ENCODE data around the gene ZSWIM2.
A peak's percentile ranks its signal among the peaks of the same experiment; 100 is the strongest.
"Not testable (repeated sequence)": the region's sequence is repeated elsewhere in the genome, so short reads cannot be mapped to it uniquely, and the experiment has no call there.

The ZSWIM2 gene

GRCh38 chr2:186842373-186842772 is 6.6 kb downstream of the ZSWIM2 start:
- TF ChIP-seq CTCF (conservative IDR thresholded peaks at IDR 0.05; ENCODE audit: low read depth, low read length) = no peak
- no peak for DNase-seq (ENCODE audit: low read depth)
- no peak overlapping the region for H3K4me3 ChIP-seq (ENCODE audit: low read depth, low read length)

- no peak overlapping the region for H3K4me3 ChIP-seq (ENCODE audit: low read depth, low read length)
- peak; percentile 79 for DNase-seq (ENCODE audit: low read depth)
- TF ChIP-seq CTCF (conservative IDR thresholded peaks at IDR 0.05; ENCODE audit: low read depth, low read length) = no peak
These were observed 7.0 kb downstream of the ZSWIM2 start for GRCh38 chr2:186841940-186842339.

GRCh38 chr2:186835628-186836027 is 13.3 kb downstream of the ZSWIM2 start:
- TF ChIP-seq CTCF (conservative IDR thresholded peaks at IDR 0.05; ENCODE audit: low read depth, low read length) = no peak
- no peak for DNase-seq (ENCODE audit: low read depth)
- no peak overlapping the region for H3K4me3 ChIP-seq (ENCODE audit: low read depth, low read length)

- no peak for DNase-seq (ENCODE audit: low read depth)
- no peak overlapping the region for H3K4me3 ChIP-seq (ENCODE audit: low read depth, low read length)
- no peak for TF ChIP-seq CTCF (conservative IDR thresholded peaks at IDR 0.05; ENCODE audit: low read depth, low read length)
These were observed 21.0 kb downstream of the ZSWIM2 start for GRCh38 chr2:186827862-186828492.

GRCh38 chr2:186827411-186827810 is 21.6 kb downstream of the ZSWIM2 start:
- peak; percentile 34 for DNase-seq (ENCODE audit: low read depth)
- H3K4me3 ChIP-seq (ENCODE audit: low read depth, low read length) = no peak overlapping the region
- TF ChIP-seq CTCF (conservative IDR thresholded peaks at IDR 0.05; ENCODE audit: low read depth, low read length) = no peak

- DNase-seq (ENCODE audit: low read depth) = no peak
- TF ChIP-seq CTCF (conservative IDR thresholded peaks at IDR 0.05; ENCODE audit: low read depth, low read length) = no peak
- no peak overlapping the region for H3K4me3 ChIP-seq (ENCODE audit: low read depth, low read length)
These were observed 26.6 kb downstream of the ZSWIM2 start for GRCh38 chr2:186822323-186822722.

GRCh38 chr2:186820303-186820702 is 28.7 kb downstream of the ZSWIM2 start:
- no peak overlapping the region for H3K4me3 ChIP-seq (ENCODE audit: low read depth, low read length)
- TF ChIP-seq CTCF (conservative IDR thresholded peaks at IDR 0.05; ENCODE audit: low read depth, low read length) = no peak
- no peak for DNase-seq (ENCODE audit: low read depth)

- H3K4me3 ChIP-seq (ENCODE audit: low read depth, low read length); DNase-seq (ENCODE audit: low read depth): not testable (repeated sequence)
These were observed 37.2 kb downstream of the ZSWIM2 start for GRCh38 chr2:186811760-186812159.
